ENCODE measurements around the gene RPL29. TPM values are rescaled to one million over a fixed set of nuclear protein-coding genes. Genes with fewer than 3 reads are reported as not detected.

Gene RPL29
- total RNA-seq, 1 donor from 2014 or later = 1,940 TPM

GRCh38 chr3:52019352-52020080, 23.8 kb upstream of the RPL29 start:
- no peaks in the 10 kb centered on the region for H3K27me3 ChIP-seq (ENCODE audit: control insufficient read depth, insufficient read depth, low read length)
- TF ChIP-seq, protein P1, sequence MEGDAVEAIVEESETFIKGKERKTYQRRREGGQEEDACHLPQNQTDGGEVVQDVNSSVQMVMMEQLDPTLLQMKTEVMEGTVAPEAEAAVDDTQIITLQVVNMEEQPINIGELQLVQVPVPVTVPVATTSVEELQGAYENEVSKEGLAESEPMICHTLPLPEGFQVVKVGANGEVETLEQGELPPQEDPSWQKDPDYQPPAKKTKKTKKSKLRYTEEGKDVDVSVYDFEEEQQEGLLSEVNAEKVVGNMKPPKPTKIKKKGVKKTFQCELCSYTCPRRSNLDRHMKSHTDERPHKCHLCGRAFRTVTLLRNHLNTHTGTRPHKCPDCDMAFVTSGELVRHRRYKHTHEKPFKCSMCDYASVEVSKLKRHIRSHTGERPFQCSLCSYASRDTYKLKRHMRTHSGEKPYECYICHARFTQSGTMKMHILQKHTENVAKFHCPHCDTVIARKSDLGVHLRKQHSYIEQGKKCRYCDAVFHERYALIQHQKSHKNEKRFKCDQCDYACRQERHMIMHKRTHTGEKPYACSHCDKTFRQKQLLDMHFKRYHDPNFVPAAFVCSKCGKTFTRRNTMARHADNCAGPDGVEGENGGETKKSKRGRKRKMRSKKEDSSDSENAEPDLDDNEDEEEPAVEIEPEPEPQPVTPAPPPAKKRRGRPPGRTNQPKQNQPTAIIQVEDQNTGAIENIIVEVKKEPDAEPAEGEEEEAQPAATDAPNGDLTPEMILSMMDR (IDR thresholded peaks at IDR 0.05; ENCODE audit: insufficient read depth, low read length, severe bottlenecking) = no peak
- DNase-seq (ENCODE audit: low read depth) (no peak), FAIRE-seq (no peak)
- no peak overlapping the region for H3K4me3 ChIP-seq (ENCODE audit: low read depth, low read length)
- H3K36me3 ChIP-seq (ENCODE audit: control insufficient read depth, insufficient read depth, low read length) = no peaks in the 10 kb centered on the region

DNA sequence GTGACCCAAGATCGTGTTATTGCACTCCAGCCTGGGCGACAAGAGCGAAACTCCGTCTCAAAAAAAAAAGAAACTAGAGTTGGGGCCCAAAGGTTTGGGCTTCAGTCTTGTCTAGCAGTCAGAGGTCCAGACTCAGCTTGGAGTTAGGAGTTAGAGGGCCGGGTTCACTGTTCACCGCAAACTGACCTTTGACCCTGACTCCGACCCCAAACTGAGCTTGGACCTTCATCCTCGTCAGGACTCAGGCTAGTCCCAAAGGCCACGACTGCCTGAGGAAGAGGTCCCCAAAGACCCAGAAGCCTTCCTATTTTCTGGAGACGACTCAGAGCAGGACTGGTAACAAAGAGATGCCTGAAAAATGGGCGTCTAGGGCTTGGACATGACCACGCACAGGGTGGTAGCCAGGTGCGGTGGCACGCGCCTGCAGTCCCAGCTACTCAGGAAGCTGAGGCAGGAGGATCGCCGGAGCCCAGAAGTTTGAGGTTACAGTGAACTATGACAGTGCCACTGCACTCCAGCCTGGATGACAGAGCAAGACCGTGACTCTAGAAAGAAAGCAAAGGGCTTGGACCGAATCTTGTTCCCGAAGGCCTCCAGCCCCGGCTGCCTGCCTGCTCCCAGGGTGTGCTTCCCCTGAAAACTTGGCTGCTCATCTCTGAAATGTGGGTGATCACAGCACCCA, 22.8 kb upstream of the RPL29 start:
- Histone ChIP-seq H3K4me3 (ENCODE audit: low read depth, low read length) (no peak overlapping the region), H3K27me3 (ENCODE audit: control insufficient read depth, insufficient read depth, low read length) (no peaks in the 10 kb centered on the region), H3K36me3 (ENCODE audit: control insufficient read depth, insufficient read depth, low read length) (no peaks in the 10 kb centered on the region)
- TF ChIP-seq, protein P1 (IDR thresholded peaks at IDR 0.05; ENCODE audit: insufficient read depth, low read length, severe bottlenecking) = no peak
- no peak for FAIRE-seq
- DNase-seq (ENCODE audit: low read depth) = no peak

- DNase-seq (ENCODE audit: low read depth) = no peak
- Histone ChIP-seq H3K36me3 (ENCODE audit: control insufficient read depth, insufficient read depth, low read length) (no peaks in the 10 kb centered on the region), H3K27me3 (ENCODE audit: control insufficient read depth, insufficient read depth, low read length) (no peaks in the 10 kb centered on the region), H3K4me3 (ENCODE audit: low read depth, low read length) (no peak overlapping the region)
- FAIRE-seq = peak; percentile 13
- TF ChIP-seq, protein P1 (IDR thresholded peaks at IDR 0.05; ENCODE audit: insufficient read depth, low read length, severe bottlenecking) = no peak
These were observed 21.9 kb upstream of the RPL29 start for GRCh38 chr3:52017586-52017985.

GRCh38 chr3:52015438-52016228, 19.9 kb upstream of the RPL29 start:
- no peaks in the 10 kb centered on the region for H3K27me3 ChIP-seq (ENCODE audit: control insufficient read depth, insufficient read depth, low read length)
- DNase-seq (ENCODE audit: low read depth) = no peak
- H3K4me3 ChIP-seq (ENCODE audit: low read depth, low read length) = no peak overlapping the region
- TF ChIP-seq, protein P1 (IDR thresholded peaks at IDR 0.05; ENCODE audit: insufficient read depth, low read length, severe bottlenecking) = no peak
- FAIRE-seq = no peak
- no peaks in the 10 kb centered on the region for H3K36me3 ChIP-seq (ENCODE audit: control insufficient read depth, insufficient read depth, low read length)

DNA sequence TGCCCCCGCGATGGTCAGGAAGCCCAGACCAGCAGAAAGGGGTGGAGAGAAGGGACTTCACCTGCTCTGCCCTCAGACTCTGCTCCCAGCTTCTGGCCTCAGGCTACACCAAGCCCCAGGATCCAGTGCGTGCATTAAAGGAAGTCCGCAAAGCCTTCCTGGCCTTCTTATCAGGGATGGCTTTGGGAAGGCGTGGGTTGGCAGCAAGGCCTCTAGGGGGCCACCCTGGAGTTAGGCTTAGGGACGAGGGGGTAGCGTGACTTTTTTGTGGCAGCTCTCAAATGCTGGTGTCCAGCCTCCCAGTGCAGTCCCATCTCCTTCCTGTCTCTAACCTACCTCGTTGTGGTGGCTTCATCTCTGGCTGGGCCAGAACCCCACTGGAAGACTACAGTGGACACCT, 18.9 kb upstream of the RPL29 start:
- H3K36me3 ChIP-seq (ENCODE audit: control insufficient read depth, insufficient read depth, low read length) = no peaks in the 10 kb centered on the region
- no peaks in the 10 kb centered on the region for H3K27me3 ChIP-seq (ENCODE audit: control insufficient read depth, insufficient read depth, low read length)
- no peak overlapping the region for H3K4me3 ChIP-seq (ENCODE audit: low read depth, low read length)
- TF ChIP-seq, protein P1 (IDR thresholded peaks at IDR 0.05; ENCODE audit: insufficient read depth, low read length, severe bottlenecking) = peak; percentile 25
- FAIRE-seq (peak; percentile 32), DNase-seq (ENCODE audit: low read depth) (no peak)
